HCT116 (cell line): Measurements from ENCODE around the gene PRKG1. TPM values are rescaled to one million over a fixed set of nuclear protein-coding genes. Genes with fewer than 3 reads are reported as not detected.

Experiments
- ATAC-seq: fragments of 200-7000 bp; cut with Tn5 transposase; 2 replicates; pipeline ENCODE4 v1.9.1; 2020; ENCODE audit warnings: mild to moderate bottlenecking, moderate library complexity
- BruUV-seq: library from RNA; stranded (reverse); fragments of 400-500 nt; replicated peaks from 2 replicates; lab custom pipeline; 2021; lab: Mats Ljungman, UMichigan
- CTCF ChIA-PET: fragments of 300-600 bp; sonication (Branson Sonifier 250); formaldehyde crosslinking; loops from one replicate; lab custom pipeline; 2021; ENCODE audit warnings: antibody characterized with exemption; lab: Charles Lee
- POLR2A ChIA-PET: fragments of 300-600, 350-600 bp; sonication (Branson Sonifier 250); formaldehyde crosslinking; loops from one replicate; lab custom pipeline; 2021; ENCODE audit warnings: antibody characterized with exemption; lab: Charles Lee
- RAD21 ChIA-PET, 2 experiments: fragments of 300-600 bp; sonication (Branson Sonifier 250); formaldehyde crosslinking; loops; one replicate each; lab custom pipeline; 2023; ENCODE audit warnings: low total read pairs in 2 of 2; ENCODE audit not compliant: uncharacterized antibody in 2 of 2, unreplicated experiment in 2 of 2, low non-redundant PET in 1 of 2; lab: Charles Lee
- DNase-seq: peaks from one replicate; pipeline ENCODE4 v3.0.0-alpha.2; 2010; ENCODE audit warnings: low read depth, low spot score
- H2AFZ ChIP-seq: fragments of 200-600 bp; shearing (Covaris generic), sonication (generic); 2 replicates; pipeline ENCODE4 v1.6.1; 2017; ENCODE audit warnings: low read depth, mixed run types, mixed read lengths, antibody characterized with exemption, low read length; ENCODE audit not compliant: poor library complexity, severe bottlenecking
- H3K27ac ChIP-seq: 2 replicates; pipeline ENCODE4 v1.5.1; 2012; ENCODE audit warnings: low read depth, low read length
- H3K27me3 ChIP-seq: fragments of 200-600 bp; sonication (generic); 2 replicates; pipeline ENCODE4 v1.6.1; 2016; ENCODE audit warnings: mixed run types, low read length, mixed read lengths; ENCODE audit not compliant: insufficient read depth
- H3K36me3 ChIP-seq, 2 experiments: fragments of 200-500 bp in 1 of 2; fragments of 200-600 bp in 1 of 2; sonication (Bioruptor generic) in 1 of 2; sonication (generic) in 1 of 2; 2 replicates each; pipeline versions ENCODE4 v1.5.1 to v1.6.1; 2014 to 2016; ENCODE audit warnings: low read length in 2 of 2, inconsistent platforms in 1 of 2, mixed read lengths in 1 of 2, mixed run types in 1 of 2; ENCODE audit not compliant: insufficient read depth in 2 of 2, control insufficient read depth in 1 of 2
- H3K4me1 ChIP-seq, 2 experiments: fragments of 200-600 bp in 1 of 2; sonication (generic) in 1 of 2; 2 replicates each; pipeline versions ENCODE4 v1.5.1 to v1.6.1; 2012 to 2017; ENCODE audit warnings: low read length in 2 of 2, inconsistent platforms in 1 of 2, mild to moderate bottlenecking in 1 of 2, mixed read lengths in 1 of 2, mixed run types in 1 of 2, moderate library complexity in 1 of 2; ENCODE audit not compliant: insufficient read depth in 2 of 2, control insufficient read depth in 1 of 2
- H3K4me2 ChIP-seq: fragments of 200-600 bp; sonication (generic); 2 replicates; pipeline ENCODE4 v1.6.1; 2017; ENCODE audit warnings: mixed run types, low read length, mixed read lengths
- H3K4me3 ChIP-seq, 2 experiments: fragments of 200-600 bp in 1 of 2; sonication (generic) in 1 of 2; replicated peaks in 1 of 2; 2 replicates each; pipeline ENCODE4 v1.5.1; 2011 to 2016; ENCODE audit warnings: low read length in 2 of 2, control low read depth in 1 of 2, low read depth in 1 of 2, mild to moderate bottlenecking in 1 of 2, mixed read lengths in 1 of 2, mixed run types in 1 of 2
- H3K79me2 ChIP-seq: fragments of 200-600 bp; sonication (generic); 2 replicates; pipeline ENCODE4 v1.6.1; 2017; ENCODE audit warnings: mild to moderate bottlenecking, mixed run types, low read length, moderate library complexity, mixed read lengths; ENCODE audit not compliant: insufficient read depth
- H3K9ac ChIP-seq: fragments of 200-600 bp; sonication (generic); 2 replicates; pipeline ENCODE4 v1.6.1; 2016; ENCODE audit warnings: low read length, mixed read lengths
- H3K9me2 ChIP-seq: fragments of 200-600 bp; sonication (generic), shearing (Covaris generic); 2 replicates; pipeline ENCODE4 v1.6.1; 2017; ENCODE audit warnings: mixed run types, mild to moderate bottlenecking, moderate library complexity; ENCODE audit not compliant: insufficient read depth
- H3K9me3 ChIP-seq, 2 experiments: fragments of 200-500 bp in 1 of 2; fragments of 200-600 bp in 1 of 2; sonication (Bioruptor generic) in 1 of 2; sonication (generic) in 1 of 2; 2 replicates each; pipeline ENCODE4 v1.6.1; 2014 to 2017; ENCODE audit warnings: low read length in 2 of 2, mixed read lengths in 2 of 2, inconsistent platforms in 1 of 2, low read depth in 1 of 2, mild to moderate bottlenecking in 1 of 2, mixed run types in 1 of 2, moderate library complexity in 1 of 2; ENCODE audit not compliant: control insufficient read depth in 1 of 2, insufficient read depth in 1 of 2
- H4K20me1 ChIP-seq: fragments of 200-600 bp; sonication (generic), shearing (Covaris generic); 2 replicates; pipeline ENCODE4 v1.6.1; 2017; ENCODE audit warnings: mixed run types, mild to moderate bottlenecking, moderate library complexity; ENCODE audit not compliant: insufficient read depth
- CBX3 ChIP-seq: IDR thresholded peaks from 2 replicates; pipeline ENCODE4 v1.6.1; 2012; ENCODE audit warnings: low read depth
- CEBPB ChIP-seq: IDR thresholded peaks from 2 replicates; pipeline ENCODE4 v1.6.1; 2012; ENCODE audit warnings: low read depth
- CTCF ChIP-seq, 3 experiments: fragments of 200-600 bp in 1 of 3; sonication (generic) in 1 of 3; IDR thresholded peaks in 2 of 3; conservative IDR thresholded peaks in 1 of 3; 2 replicates each; pipeline ENCODE4 v1.5.1; 2012 to 2017; ENCODE audit warnings: low read depth in 2 of 3, low read length in 2 of 3, antibody characterized with exemption in 1 of 3, borderline replicate concordance in 1 of 3, control low read depth in 1 of 3, mild to moderate bottlenecking in 1 of 3, mixed read lengths in 1 of 3, mixed run types in 1 of 3, moderate library complexity in 1 of 3; ENCODE audit not compliant: insufficient read depth in 1 of 3
- EZH2 ChIP-seq: fragments of 200-600 bp; sonication (generic); IDR thresholded peaks from 2 replicates; pipeline ENCODE4 v1.6.1; 2017; ENCODE audit warnings: antibody characterized with exemption, mixed run types
- FOSL1 ChIP-seq: IDR thresholded peaks from 2 replicates; pipeline ENCODE4 v1.6.1; 2012; ENCODE audit warnings: low read depth
- JUND ChIP-seq: IDR thresholded peaks from 2 replicates; pipeline ENCODE4 v1.6.1; 2012
- POLR2A ChIP-seq: IDR thresholded peaks from 2 replicates; pipeline ENCODE4 v1.7.0; 2011; ENCODE audit warnings: borderline replicate concordance; ENCODE audit not compliant: insufficient read depth, insufficient read length; ENCODE audit errors: extremely low read depth
- RAD21 ChIP-seq: IDR thresholded peaks from 2 replicates; pipeline ENCODE4 v1.6.1; 2012; ENCODE audit warnings: low read depth, mild to moderate bottlenecking
- YY1 ChIP-seq: IDR thresholded peaks from 2 replicates; pipeline ENCODE4 v1.6.1; 2011; ENCODE audit warnings: low read length, low read depth, moderate library complexity, mild to moderate bottlenecking; ENCODE audit not compliant: insufficient replicate concordance; ENCODE audit errors: extremely low read depth
- ZFX ChIP-seq: fragments of 450-650 bp; IDR thresholded peaks from 2 replicates; pipeline ENCODE4 v1.6.1; 2017
- intact Hi-C: fragments of 100-400 bp; cut with micrococcal nuclease; formaldehyde crosslinking; loops from 2 replicates; pipeline ENCODE4 v1.10.0; 2022
- total RNA-seq: library from RNA; stranded (reverse); gene quantifications from one replicate; pipeline ENCODE4 v1.2.1, GENCODE V29; 2021; ENCODE audit not compliant: unreplicated experiment
- TF ChIP-seq, protein P1 (sequence below): IDR thresholded peaks from 2 replicates; pipeline ENCODE4 v1.6.1; 2012; ENCODE audit warnings: low read depth

The PRKG1 gene
- total RNA-seq, 1 experiment from 2014 or later, result 1.4 TPM

DNA sequence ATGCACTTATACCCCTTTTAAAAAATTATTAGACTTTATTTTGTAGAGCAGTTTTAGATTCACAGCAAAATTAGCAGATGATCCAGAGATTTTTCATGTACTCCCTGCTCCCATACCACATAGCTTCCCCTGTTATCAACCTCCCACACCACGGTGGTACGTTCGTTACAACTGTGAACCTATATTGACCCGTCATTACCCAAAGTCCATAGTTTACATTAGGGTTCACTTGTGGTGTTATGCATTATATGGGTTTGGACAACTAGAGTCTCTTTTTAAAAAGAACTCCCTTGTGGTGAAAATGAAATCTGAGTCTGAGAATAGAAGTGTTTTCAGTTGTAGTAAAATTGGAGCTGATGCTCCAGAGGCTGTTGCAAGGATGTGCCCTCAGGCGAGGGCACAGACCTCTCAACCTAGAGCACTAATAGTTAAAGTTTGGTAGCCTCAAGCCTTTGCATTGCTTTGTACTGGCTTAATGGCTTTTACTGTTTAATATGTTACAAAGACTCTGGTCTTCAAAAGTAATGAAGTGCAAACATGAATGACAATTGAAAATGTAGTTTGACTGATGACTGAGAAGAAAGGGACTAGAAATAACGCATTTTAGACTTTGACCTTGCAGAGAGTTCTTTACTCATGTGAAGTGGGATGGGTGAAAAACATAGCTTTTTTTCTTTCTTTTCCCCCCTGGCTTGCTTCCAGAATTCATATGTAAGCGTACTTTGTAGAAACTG is 655.7 kb downstream of the PRKG1 start:
- H3K4me1 ChIP-seq, result no peaks in the 10 kb centered on the region
- intact Hi-C loops, result no loop called here
- TF ChIP-seq CEBPB (no peak), FOSL1 (no peak), YY1 (no peak), ZFX (no peak), RAD21 (no peak), POLR2A (no peak), CBX3 (no peak), EZH2 (no peak), JUND (no peak), CTCF (IDR thresholded peaks at IDR 0.05 in 2 of 3, conservative IDR thresholded peaks at IDR 0.05 in 1 of 3; ENCODE audit: borderline replicate concordance in 1 of 3, insufficient read depth in 1 of 3, low read depth in 2 of 3, low read length in 2 of 3) (no peak)
- TF ChIP-seq, protein P1, sequence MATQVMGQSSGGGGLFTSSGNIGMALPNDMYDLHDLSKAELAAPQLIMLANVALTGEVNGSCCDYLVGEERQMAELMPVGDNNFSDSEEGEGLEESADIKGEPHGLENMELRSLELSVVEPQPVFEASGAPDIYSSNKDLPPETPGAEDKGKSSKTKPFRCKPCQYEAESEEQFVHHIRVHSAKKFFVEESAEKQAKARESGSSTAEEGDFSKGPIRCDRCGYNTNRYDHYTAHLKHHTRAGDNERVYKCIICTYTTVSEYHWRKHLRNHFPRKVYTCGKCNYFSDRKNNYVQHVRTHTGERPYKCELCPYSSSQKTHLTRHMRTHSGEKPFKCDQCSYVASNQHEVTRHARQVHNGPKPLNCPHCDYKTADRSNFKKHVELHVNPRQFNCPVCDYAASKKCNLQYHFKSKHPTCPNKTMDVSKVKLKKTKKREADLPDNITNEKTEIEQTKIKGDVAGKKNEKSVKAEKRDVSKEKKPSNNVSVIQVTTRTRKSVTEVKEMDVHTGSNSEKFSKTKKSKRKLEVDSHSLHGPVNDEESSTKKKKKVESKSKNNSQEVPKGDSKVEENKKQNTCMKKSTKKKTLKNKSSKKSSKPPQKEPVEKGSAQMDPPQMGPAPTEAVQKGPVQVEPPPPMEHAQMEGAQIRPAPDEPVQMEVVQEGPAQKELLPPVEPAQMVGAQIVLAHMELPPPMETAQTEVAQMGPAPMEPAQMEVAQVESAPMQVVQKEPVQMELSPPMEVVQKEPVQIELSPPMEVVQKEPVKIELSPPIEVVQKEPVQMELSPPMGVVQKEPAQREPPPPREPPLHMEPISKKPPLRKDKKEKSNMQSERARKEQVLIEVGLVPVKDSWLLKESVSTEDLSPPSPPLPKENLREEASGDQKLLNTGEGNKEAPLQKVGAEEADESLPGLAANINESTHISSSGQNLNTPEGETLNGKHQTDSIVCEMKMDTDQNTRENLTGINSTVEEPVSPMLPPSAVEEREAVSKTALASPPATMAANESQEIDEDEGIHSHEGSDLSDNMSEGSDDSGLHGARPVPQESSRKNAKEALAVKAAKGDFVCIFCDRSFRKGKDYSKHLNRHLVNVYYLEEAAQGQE, result no peak
- H4K20me1 ChIP-seq, result no peaks in the 10 kb centered on the region
- no peaks in the 10 kb centered on the region for H3K9me3 ChIP-seq
- no peak overlapping the region for H3K9ac ChIP-seq
- CTCF ChIA-PET, result no interaction called here
- ATAC-seq, result no peak
- POLR2A ChIA-PET, result no interaction called here
- H3K4me3 ChIP-seq, result no peak overlapping the region
- no peaks in the 10 kb centered on the region for H3K27me3 ChIP-seq
- H3K4me2 ChIP-seq, result no peak overlapping the region
- H3K36me3 ChIP-seq, result no peaks in the 10 kb centered on the region
- no peak overlapping the region for H3K27ac ChIP-seq
- DNase-seq, result no peak
- no TSS peak for BruUV-seq
- H3K79me2 ChIP-seq, result no peaks in the 10 kb centered on the region
- RAD21 ChIA-PET, result no interaction called here
- H2AFZ ChIP-seq, result no peak overlapping the region
- H3K9me2 ChIP-seq, result no peaks in the 10 kb centered on the region
